Regular cardiac myocyte (primary cell): ENCODE measurements around the gene PDLIM7. TPM values are rescaled to one million over a fixed set of nuclear protein-coding genes. Genes with fewer than 3 reads are reported as not detected.

Source experiments
- total RNA-seq: library from RNA; depleted of rRNA; stranded (reverse); fragments of >200 nt; gene quantifications from 2 replicates; pipeline ENCODE4 v1.2.3, GENCODE V29; 2014

PDLIM7 gene
- 83.7 and 101 TPM in 2 replicates for total RNA-seq

GRCh38 chr5:177497292-177498012 is at the start of gene PDLIM7:
Gene PDLIM7 (minus strand): TSS chr5:177497604. CDS start chr5:177496512, 1,092 bp downstream.

GRCh38 chr5:177516601-177517568 is 19.5 kb upstream of the PDLIM7 start, which contains the start of gene DDX41:
Gene DDX41 (minus strand): TSS chr5:177516961. CDS start chr5:177516945, 16 bp downstream.

GRCh38 chr5:177509381-177509951 is 12.1 kb upstream of the PDLIM7 start, which contains the start of gene DOK3:
Gene DOK3 (minus strand): TSS chr5:177509826. CDS start chr5:177509540, 286 bp downstream.

DNA sequence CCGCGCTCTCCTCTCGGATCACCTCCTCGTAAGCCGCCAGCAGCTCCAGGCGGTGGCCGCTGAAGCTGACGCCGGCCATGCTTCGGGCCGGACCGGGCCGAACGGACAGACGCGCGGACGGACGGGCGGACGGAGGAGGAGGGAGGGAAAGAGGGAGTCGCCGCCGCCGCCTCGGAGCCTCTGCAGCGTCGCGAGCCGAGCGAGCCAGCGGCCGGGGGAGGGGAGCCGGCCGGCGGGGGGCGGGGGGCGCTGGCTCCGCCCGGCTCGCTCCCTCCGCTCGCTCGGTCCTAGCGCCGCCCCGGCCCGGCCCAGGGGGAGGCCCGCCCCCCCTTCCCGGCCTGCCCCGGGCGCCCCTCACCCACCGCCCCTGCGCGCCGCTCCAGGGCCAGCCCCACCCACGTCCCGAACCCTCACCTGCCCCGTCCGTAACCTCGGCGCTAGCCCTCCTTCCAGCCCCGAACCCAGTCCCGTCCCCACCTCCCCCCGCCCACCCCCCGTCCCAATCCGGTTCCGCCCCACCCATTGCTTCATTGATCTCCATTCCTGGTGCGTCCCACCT is 23.9 kb downstream of the PDLIM7 start, which contains the start of gene DBN1:
Gene DBN1 (minus strand): TSS at position 192 of the 559 bp plus-strand sequence. CDS start 113 bp downstream, at position 79.

GRCh38 chr5:177446200-177447065 is 51.0 kb downstream of the PDLIM7 start, which contains the start of gene PRR7:
Gene PRR7 (plus strand): TSS chr5:177446814. CDS start chr5:177455068, 8,254 bp downstream.

Other genes with a start within 250 kb of the PDLIM7 start
- gene RAB24, start 193.9 kb downstream of the PDLIM7 start, total RNA-seq, result 18.3 and 24.9 TPM in 2 replicates
- 68.5 and 167 TPM in 2 replicates for gene PRELID1, start 193.8 kb downstream of the PDLIM7 start, total RNA-seq
- 3.7 and 15.7 TPM in 2 replicates for gene MXD3, start 185.7 kb downstream of the PDLIM7 start, total RNA-seq
- gene LMAN2, start 145.9 kb downstream of the PDLIM7 start, total RNA-seq, result 342 and 514 TPM in 2 replicates
- 3.6 and 9.3 TPM in 2 replicates for gene RGS14, start 139.7 kb downstream of the PDLIM7 start, total RNA-seq
- gene SLC34A1, start 113.2 kb downstream of the PDLIM7 start, total RNA-seq, result not detected in 2 replicates
- gene PFN3, start 96.9 kb downstream of the PDLIM7 start, total RNA-seq, result not detected in 2 replicates
- 0.58 TPM in 1 of 2 replicates, not detected in the other for gene F12, start 88.0 kb downstream of the PDLIM7 start, total RNA-seq
- gene GRK6, start 70.9 kb downstream of the PDLIM7 start, total RNA-seq, result 12.7 and 32.4 TPM in 2 replicates
- gene PRR7, start 50.8 kb downstream of the PDLIM7 start, total RNA-seq, result 6.2 and 10.9 TPM in 2 replicates
- 77.2 and 139 TPM in 2 replicates for gene DBN1, start 24.0 kb downstream of the PDLIM7 start, total RNA-seq
- 3.3 and 6.8 TPM in 2 replicates for gene DOK3, start 12.2 kb upstream of the PDLIM7 start, total RNA-seq
- gene DDX41, start 19.4 kb upstream of the PDLIM7 start, total RNA-seq, result 124 and 144 TPM in 2 replicates
- 9.8 and 34.1 TPM in 2 replicates for gene FAM193B, start 57.0 kb upstream of the PDLIM7 start, total RNA-seq
- 223 and 242 TPM in 2 replicates for gene TMED9, start 94.6 kb upstream of the PDLIM7 start, total RNA-seq
- gene B4GALT7, start 102.5 kb upstream of the PDLIM7 start, total RNA-seq, result 40.5 and 53.0 TPM in 2 replicates